GM12872 (cell line): ENCODE results near the gene GNS.

Experiments used
- TF ChIP-seq, protein P1 (sequence below): IDR thresholded peaks from 3 replicates; pipeline ENCODE4 v1.5.1; 2011; ENCODE audit warnings: low read depth, mild to moderate bottlenecking, low read length, moderate library complexity; ENCODE audit not compliant: insufficient read depth

GNS gene

DNA sequence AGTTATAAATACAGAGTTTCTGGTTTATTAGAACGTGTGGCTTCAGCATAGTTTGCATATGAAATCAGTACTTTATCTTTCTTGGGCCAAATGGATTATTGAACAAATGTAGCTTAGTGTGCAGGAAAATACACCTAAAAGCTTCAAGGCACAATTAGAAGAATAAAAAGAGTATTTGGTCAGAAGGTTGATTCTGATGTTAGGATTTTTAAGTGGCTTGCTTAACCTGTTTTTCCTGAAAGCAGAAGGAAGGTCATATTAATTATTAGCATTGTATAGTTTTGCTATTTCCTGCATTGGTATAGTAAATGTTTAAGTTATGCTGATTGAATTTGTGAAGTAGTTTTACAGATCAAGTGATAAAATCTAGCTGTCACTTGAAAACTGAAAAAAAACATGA is 31.0 kb upstream of the GNS start:
- TF ChIP-seq, protein P1, sequence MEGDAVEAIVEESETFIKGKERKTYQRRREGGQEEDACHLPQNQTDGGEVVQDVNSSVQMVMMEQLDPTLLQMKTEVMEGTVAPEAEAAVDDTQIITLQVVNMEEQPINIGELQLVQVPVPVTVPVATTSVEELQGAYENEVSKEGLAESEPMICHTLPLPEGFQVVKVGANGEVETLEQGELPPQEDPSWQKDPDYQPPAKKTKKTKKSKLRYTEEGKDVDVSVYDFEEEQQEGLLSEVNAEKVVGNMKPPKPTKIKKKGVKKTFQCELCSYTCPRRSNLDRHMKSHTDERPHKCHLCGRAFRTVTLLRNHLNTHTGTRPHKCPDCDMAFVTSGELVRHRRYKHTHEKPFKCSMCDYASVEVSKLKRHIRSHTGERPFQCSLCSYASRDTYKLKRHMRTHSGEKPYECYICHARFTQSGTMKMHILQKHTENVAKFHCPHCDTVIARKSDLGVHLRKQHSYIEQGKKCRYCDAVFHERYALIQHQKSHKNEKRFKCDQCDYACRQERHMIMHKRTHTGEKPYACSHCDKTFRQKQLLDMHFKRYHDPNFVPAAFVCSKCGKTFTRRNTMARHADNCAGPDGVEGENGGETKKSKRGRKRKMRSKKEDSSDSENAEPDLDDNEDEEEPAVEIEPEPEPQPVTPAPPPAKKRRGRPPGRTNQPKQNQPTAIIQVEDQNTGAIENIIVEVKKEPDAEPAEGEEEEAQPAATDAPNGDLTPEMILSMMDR = no peak

DNA sequence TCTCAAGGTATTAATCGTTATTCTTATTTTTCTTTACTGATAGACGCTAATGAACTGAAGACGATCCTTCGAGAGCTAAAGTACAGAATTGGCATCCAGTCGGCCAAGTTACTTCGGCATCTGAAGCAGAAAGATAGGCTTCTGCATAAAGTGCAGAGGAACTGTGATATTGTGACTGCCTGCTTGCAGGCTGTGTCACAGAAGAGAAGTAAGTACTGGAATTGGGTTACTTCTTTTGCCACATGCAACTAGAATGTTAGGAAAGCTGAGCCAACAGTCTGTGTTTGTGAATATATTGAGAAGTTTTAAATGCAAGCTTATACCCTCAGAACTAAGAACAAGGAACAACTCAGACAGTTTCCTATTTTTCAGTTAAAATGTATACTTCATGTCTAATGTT is 26.6 kb upstream of the GNS start:
- TF ChIP-seq, protein P1 = no peak

DNA sequence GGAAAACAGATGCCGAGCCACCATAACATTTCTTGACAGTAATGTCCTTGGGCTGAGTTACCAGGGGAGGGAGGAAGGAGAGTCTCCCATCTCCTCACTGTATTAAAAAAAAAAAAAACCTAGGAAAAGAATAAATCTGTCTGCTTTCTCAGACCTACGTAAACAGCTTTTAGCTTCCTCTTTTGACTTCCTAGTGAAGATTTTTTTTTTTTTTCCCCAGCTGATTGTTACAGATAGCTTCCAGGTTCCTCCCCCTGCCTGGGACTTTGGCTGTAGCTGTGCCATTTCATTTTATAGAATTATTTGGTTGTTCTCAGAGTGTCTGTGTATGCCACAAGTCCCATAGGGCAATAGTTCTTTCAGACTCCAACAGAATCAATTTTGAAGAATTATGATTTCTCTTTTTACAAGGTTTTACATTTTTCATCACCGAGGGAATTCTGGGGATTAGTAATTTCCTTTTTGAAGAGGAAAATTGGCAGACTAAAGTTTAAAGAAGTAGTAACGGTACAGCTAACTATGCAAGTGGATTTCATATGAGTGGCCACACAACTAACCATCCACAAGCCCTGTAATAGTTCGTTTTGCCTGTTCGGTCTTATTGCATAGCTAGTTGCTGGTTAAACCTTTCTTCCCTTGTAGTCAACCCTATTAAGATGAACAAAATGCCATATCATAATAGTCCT is 23.1 kb upstream of the GNS start:
- TF ChIP-seq, protein P1 = no peak

DNA sequence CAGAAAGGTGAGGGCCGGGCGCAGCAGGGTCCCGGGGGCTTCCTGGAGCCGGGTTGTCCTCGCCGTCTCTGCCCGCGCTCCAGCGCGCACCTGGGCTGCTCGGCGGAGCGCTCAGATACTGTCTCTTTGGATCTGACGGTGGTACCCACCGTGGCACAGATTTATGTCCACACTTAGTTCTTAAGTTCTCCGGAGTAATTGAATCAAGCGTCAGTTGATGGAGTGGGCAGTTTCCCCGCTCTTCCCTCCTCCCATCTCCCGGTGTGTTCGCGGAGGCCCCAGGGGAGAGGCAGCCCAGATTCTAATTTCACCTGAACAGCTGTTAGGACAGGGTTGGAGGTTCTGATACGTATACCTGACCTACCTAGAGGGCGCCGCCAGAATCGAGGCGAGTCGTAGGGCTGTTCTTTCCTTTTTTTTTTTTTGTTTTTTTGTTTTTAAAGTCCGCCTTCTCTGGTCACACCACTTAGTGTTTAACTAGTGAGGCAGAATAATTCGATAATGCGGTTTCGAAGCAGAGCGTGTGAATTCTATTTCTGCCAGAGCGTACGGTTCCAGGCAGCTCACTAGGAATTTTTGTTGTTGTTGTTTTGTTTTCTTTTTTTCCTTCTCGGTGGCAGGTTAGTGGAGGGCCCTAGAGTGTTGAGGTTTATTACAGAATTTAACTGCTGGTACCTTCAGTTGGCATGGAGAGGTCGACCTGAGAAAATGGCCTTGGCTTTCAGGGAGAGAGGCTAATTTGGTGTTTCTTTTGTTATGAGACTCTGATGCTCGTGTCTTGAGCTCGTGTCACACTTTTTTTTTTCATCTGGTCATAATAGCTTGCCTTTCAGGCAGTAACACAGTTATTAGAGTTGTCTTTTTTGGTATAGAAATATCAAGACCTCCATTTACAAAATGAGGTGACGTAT is 22.3 kb upstream of the GNS start:
- TF ChIP-seq, protein P1 = no peak

DNA sequence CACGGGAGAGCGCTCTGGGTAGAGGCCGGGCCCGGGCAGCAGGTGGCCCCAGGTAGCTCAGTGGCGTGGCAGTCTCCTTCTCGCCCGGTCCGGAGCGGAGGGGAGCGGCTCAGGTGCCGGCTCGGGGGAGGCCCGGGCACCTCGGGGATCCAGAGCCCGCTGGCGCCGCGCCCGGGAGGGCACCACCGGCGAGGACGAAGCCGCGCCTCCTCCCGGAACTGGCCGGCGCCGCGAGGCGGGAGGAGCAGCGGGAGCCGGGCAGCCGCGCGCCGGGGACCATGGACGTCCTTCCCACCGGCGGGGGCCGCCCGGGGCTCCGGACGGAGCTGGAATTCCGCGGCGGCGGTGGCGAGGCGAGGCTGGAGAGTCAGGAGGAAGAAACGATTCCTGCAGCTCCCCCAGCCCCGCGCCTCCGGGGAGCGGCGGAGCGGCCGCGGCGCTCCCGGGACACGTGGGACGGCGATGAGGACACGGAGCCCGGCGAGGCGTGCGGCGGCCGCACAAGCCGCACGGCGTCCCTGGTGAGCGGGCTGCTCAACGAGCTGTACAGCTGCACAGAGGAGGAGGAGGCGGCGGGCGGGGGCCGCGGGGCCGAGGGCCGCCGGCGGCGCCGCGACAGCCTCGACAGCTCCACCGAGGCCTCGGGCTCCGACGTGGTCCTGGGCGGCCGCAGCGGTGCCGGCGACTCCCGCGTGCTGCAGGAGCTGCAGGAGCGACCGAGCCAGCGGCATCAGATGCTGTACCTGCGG is 21.5 kb upstream of the GNS start:
- TF ChIP-seq, protein P1 = no peak

DNA sequence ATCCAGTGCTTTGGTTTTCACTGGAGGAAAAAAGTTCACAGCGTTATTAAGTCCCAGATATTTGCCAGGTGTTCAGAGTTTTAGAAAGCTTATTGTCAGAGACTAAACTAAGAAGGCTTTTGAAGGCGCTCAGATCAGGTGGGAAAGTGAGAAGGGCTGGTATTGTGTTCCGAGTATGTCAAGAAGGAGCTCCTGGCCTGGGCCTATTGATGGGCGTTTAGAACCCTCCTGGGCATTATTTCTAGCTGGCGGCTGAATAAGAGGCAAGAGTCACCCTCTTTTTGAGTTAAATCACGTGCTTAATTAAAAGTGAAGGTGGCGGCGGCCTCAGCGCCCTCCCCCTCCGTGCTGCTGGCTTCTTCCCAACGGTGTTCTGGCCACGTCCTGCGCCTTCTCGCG is 20.9 kb upstream of the GNS start:
- TF ChIP-seq, protein P1 = no peak
